D341Med (cell line): Measurements from ENCODE around the gene CLTCL1.

Experiments used
- DNase-seq: peaks from one replicate; pipeline ENCODE4 v3.0.0; 2012; ENCODE audit warnings: low spot score

Gene CLTCL1

GRCh38 chr22:19131685-19132015 lies 159.9 kb downstream of the CLTCL1 start:
- DNase-seq = no peak

GRCh38 chr22:19130959-19131684 lies 160.4 kb downstream of the CLTCL1 start, which contains the start of gene TSSK2:
TSS of gene TSSK2 (plus strand) at chr22:19131308. CDS start at chr22:19131400, 92 bp downstream.
- DNase-seq = no peak

- no peak for DNase-seq
These were observed 161.6 kb downstream of the CLTCL1 start for GRCh38 chr22:19129871-19130270.
